Measurements from ENCODE around the gene PAIP2. TPM values are rescaled to one million over a fixed set of nuclear protein-coding genes. Genes with fewer than 3 reads are reported as not detected.

The PAIP2 gene
- total RNA-seq, 1 experiment from 2014 or later, result 79.4 TPM

DNA sequence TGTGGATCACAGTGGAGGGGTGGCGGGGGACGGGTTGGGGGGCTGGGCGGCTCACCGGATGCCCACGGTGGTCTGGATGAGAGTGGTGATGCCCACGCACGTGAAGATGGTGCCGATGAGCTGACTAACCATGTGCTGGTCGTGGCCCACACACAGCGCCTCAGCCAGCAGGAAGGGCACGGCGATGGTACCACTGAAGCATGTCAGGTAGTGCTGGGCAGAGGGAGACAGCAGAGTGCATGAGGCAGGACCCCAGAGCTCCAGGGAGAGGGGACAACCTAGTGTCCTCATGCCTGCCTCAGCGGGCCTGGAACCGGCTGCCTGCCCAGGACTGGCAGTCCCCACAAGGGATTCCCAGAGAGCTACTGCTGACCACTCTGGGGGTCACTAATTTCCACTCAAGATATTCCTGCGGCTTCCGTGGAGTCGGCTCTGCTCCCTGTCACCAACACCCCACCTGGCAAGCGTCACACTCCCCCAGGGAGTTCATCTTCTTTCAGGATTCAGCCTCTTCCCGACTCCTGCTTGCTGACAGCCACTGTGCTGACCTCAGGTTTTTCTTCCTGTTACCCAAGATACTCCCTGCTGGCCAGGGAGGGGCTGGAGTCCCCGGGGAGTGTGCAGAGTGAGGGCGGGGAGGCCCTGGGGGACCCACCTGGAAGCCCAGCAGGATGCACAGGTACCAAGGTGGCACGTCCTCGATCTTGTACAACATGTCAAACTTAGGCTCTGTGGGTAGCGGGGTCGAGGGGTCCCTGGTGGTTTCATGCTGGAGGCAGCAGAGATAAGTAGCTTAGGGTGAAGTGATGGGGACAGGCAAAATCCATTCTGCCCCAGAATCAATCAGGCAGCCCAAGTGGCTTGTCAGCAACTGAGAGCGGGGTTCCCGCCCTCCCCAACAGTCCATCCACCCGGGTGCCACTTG lies 40.4 kb downstream of the PAIP2 start:
- intact Hi-C loops (cut with micrococcal nuclease; ENCODE audit: unreplicated experiment) (no loop called here), in situ Hi-C loops (cut with HindIII; ENCODE audit: low pct_unique_long_range_greater_than_20kb, low sequenced_read_pairs) (no loop called here)
- Histone ChIP-seq H3K4me1 (ENCODE audit: control insufficient read depth, insufficient read depth, low read length) (no peaks in the 10 kb centered on the region), H3K9me3 (ENCODE audit: control insufficient read depth, insufficient read depth, low read depth, low read length) (no peaks in the 10 kb centered on the region), H3K36me3 (ENCODE audit: control insufficient read depth, insufficient read depth, low read length) (no peaks in the 10 kb centered on the region), H3K4me3 (ENCODE audit: low read depth in 2 of 2, low read length in 2 of 2) (no peak overlapping the region), H3K27me3 (ENCODE audit: control insufficient read depth, insufficient read depth, low read length) (no peaks in the 10 kb centered on the region), H3K27ac (ENCODE audit: low read length) (no peak overlapping the region)
- BruUV-seq (replicated peaks), result no TSS peak
- ChIA-PET POLR2A (no interaction called here), CTCF (no interaction called here)
- DNase-seq (ENCODE audit: low read depth, low spot score), result no peak
- TF ChIP-seq POLR2AphosphoS5 (IDR thresholded peaks at IDR 0.05; ENCODE audit: low read depth, low read length) (no peak), SIN3A (IDR thresholded peaks at IDR 0.05; ENCODE audit: borderline replicate concordance, insufficient read depth, low read depth, low read length) (no peak), TCF7L2 (IDR thresholded peaks at IDR 0.05; ENCODE audit: low read depth, low read length) (no peak)
- TF ChIP-seq, protein P1, sequence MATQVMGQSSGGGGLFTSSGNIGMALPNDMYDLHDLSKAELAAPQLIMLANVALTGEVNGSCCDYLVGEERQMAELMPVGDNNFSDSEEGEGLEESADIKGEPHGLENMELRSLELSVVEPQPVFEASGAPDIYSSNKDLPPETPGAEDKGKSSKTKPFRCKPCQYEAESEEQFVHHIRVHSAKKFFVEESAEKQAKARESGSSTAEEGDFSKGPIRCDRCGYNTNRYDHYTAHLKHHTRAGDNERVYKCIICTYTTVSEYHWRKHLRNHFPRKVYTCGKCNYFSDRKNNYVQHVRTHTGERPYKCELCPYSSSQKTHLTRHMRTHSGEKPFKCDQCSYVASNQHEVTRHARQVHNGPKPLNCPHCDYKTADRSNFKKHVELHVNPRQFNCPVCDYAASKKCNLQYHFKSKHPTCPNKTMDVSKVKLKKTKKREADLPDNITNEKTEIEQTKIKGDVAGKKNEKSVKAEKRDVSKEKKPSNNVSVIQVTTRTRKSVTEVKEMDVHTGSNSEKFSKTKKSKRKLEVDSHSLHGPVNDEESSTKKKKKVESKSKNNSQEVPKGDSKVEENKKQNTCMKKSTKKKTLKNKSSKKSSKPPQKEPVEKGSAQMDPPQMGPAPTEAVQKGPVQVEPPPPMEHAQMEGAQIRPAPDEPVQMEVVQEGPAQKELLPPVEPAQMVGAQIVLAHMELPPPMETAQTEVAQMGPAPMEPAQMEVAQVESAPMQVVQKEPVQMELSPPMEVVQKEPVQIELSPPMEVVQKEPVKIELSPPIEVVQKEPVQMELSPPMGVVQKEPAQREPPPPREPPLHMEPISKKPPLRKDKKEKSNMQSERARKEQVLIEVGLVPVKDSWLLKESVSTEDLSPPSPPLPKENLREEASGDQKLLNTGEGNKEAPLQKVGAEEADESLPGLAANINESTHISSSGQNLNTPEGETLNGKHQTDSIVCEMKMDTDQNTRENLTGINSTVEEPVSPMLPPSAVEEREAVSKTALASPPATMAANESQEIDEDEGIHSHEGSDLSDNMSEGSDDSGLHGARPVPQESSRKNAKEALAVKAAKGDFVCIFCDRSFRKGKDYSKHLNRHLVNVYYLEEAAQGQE (IDR thresholded peaks at IDR 0.05; ENCODE audit: insufficient read depth in 1 of 2, low read depth in 2 of 2, low read length in 1 of 2), result no peak
- TF ChIP-seq, protein P2, sequence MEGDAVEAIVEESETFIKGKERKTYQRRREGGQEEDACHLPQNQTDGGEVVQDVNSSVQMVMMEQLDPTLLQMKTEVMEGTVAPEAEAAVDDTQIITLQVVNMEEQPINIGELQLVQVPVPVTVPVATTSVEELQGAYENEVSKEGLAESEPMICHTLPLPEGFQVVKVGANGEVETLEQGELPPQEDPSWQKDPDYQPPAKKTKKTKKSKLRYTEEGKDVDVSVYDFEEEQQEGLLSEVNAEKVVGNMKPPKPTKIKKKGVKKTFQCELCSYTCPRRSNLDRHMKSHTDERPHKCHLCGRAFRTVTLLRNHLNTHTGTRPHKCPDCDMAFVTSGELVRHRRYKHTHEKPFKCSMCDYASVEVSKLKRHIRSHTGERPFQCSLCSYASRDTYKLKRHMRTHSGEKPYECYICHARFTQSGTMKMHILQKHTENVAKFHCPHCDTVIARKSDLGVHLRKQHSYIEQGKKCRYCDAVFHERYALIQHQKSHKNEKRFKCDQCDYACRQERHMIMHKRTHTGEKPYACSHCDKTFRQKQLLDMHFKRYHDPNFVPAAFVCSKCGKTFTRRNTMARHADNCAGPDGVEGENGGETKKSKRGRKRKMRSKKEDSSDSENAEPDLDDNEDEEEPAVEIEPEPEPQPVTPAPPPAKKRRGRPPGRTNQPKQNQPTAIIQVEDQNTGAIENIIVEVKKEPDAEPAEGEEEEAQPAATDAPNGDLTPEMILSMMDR (IDR thresholded peaks at IDR 0.05), result no peak
- ATAC-seq, result no peak

DNA sequence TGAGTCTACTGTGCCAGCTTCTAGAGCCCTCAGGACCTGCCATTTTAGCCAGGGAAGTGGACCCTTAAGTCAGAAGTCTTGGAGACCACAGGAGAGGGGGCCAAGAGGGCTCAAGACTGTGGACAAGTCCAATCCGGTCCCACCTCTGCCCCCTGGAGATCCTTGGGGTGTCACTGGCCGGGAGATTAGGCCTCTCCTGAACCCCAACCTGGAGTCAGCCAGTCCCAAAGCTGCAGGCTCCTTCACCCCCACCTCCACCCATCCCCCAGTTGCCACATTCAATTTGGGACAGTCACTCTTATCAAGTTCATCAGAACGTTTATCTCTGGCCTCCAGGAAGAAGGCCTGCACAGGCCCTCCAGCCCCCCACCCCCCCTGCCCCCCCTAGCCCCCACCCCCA lies 41.2 kb downstream of the PAIP2 start:
- no peak for DNase-seq (ENCODE audit: low read depth, low spot score)
- Histone ChIP-seq H3K36me3 (ENCODE audit: control insufficient read depth, insufficient read depth, low read length) (no peaks in the 10 kb centered on the region), H3K27me3 (ENCODE audit: control insufficient read depth, insufficient read depth, low read length) (no peaks in the 10 kb centered on the region), H3K27ac (ENCODE audit: low read length) (no peak overlapping the region), H3K4me3 (ENCODE audit: low read depth in 2 of 2, low read length in 2 of 2) (no peak overlapping the region), H3K4me1 (ENCODE audit: control insufficient read depth, insufficient read depth, low read length) (no peaks in the 10 kb centered on the region; the same call in 1 of the 2 replicates), H3K9me3 (ENCODE audit: control insufficient read depth, insufficient read depth, low read depth, low read length) (no peaks in the 10 kb centered on the region)
- intact Hi-C loops (cut with micrococcal nuclease; ENCODE audit: unreplicated experiment) (no loop called here), in situ Hi-C loops (cut with HindIII; ENCODE audit: low pct_unique_long_range_greater_than_20kb, low sequenced_read_pairs) (no loop called here)
- TF ChIP-seq, protein P2 (IDR thresholded peaks at IDR 0.05), result no peak
- TF ChIP-seq TCF7L2 (IDR thresholded peaks at IDR 0.05; ENCODE audit: low read depth, low read length) (no peak), POLR2AphosphoS5 (IDR thresholded peaks at IDR 0.05; ENCODE audit: low read depth, low read length) (no peak), SIN3A (IDR thresholded peaks at IDR 0.05; ENCODE audit: borderline replicate concordance, insufficient read depth, low read depth, low read length) (no peak)
- TF ChIP-seq, protein P1 (IDR thresholded peaks at IDR 0.05; ENCODE audit: insufficient read depth in 1 of 2, low read depth in 2 of 2, low read length in 1 of 2), result no peak
- CTCF ChIA-PET, result no interaction called here
- no TSS peak for BruUV-seq (replicated peaks)
- no peak for ATAC-seq
- POLR2A ChIA-PET, result no interaction called here

Data from Panc1 (cell line).